Stimulated activated CD8-positive, alpha-beta memory T cell treated with anti-CD3 and anti-CD28 coated beads, Interleukin-15, amount 100 ng/mL, for 24 hours (primary cell): ENCODE results near the gene VAMP8.
A peak's percentile ranks its signal among the peaks of the same experiment; 100 is the strongest.
"Not testable (repeated sequence)": the region's sequence is repeated elsewhere in the genome, so short reads cannot be mapped to it uniquely, and the experiment has no call there.

Experiments
- DNase-seq: peaks from one replicate; pipeline ENCODE4 v3.0.0-alpha.2; 2020; ENCODE audit warnings: low read depth

Gene VAMP8

GRCh38 chr2:85598594-85599340 is 21.4 kb downstream of the VAMP8 start:
- DNase-seq, result no peak

GRCh38 chr2:85599468-85600234 is 22.3 kb downstream of the VAMP8 start:
- no peak for DNase-seq

- DNase-seq, result no peak
Measured at GRCh38 chr2:85600235-85600575, 22.8 kb downstream of the VAMP8 start.

- no peak for DNase-seq
Measured at GRCh38 chr2:85600951-85601770, 23.8 kb downstream of the VAMP8 start.

GRCh38 chr2:85601771-85602475 is 24.5 kb downstream of the VAMP8 start:
- DNase-seq, result no peak

- peak; percentile 72 for DNase-seq
Measured at GRCh38 chr2:85602476-85603234, 25.3 kb downstream of the VAMP8 start, which contains the start of gene TMEM150A. Gene TMEM150A (minus strand): TSS chr2:85602698. CDS start chr2:85601948, 750 bp downstream.

- DNase-seq, result not testable (repeated sequence)
Measured at GRCh38 chr2:85604133-85604444, 26.7 kb downstream of the VAMP8 start.

GRCh38 chr2:85604568-85605339 is 27.4 kb downstream of the VAMP8 start:
- DNase-seq, result no peak

GRCh38 chr2:85605406-85606115 is 28.2 kb downstream of the VAMP8 start:
- DNase-seq, result no peak

GRCh38 chr2:85606116-85606455 is 28.7 kb downstream of the VAMP8 start:
- no peak for DNase-seq

GRCh38 chr2:85607268-85608215 is 30.2 kb downstream of the VAMP8 start:
- no peak for DNase-seq

GRCh38 chr2:85611217-85611704 is 33.9 kb downstream of the VAMP8 start:
- DNase-seq, result no peak

GRCh38 chr2:85611705-85612587 is 34.6 kb downstream of the VAMP8 start, which contains the start of gene C2orf68:
Gene C2orf68 (minus strand): TSS chr2:85612066. CDS start chr2:85611984, 82 bp downstream.
- DNase-seq, result peak; percentile 74

GRCh38 chr2:85613717-85614515 is 36.5 kb downstream of the VAMP8 start:
- no peak for DNase-seq

GRCh38 chr2:85614757-85615156 is 37.4 kb downstream of the VAMP8 start:
- not testable (repeated sequence) for DNase-seq

- DNase-seq, result no peak
Measured at GRCh38 chr2:85615413-85615728, 38.0 kb downstream of the VAMP8 start.

- not testable (repeated sequence) for DNase-seq
Measured at GRCh38 chr2:85617723-85618122, 40.3 kb downstream of the VAMP8 start.
